ENCODE results near the gene BPTF.
"Not testable (repeated sequence)": the region's sequence is repeated elsewhere in the genome, so short reads cannot be mapped to it uniquely, and the experiment has no call there.

BPTF gene

GRCh38 chr17:67838538-67838937, 13.2 kb downstream of the BPTF start:
- Histone ChIP-seq H3K27ac (no peak overlapping the region), H3K36me3 (peaks cover 8% of the 10 kb centered on the region), H3K4me3 (ENCODE audit: low read depth, low read length) (no peak overlapping the region), H3K27me3 (ENCODE audit: insufficient read depth, low read depth, severe bottlenecking) (no peaks in the 10 kb centered on the region), H3K9me3 (ENCODE audit: severe bottlenecking) (no peaks in the 10 kb centered on the region)
- no peak for DNase-seq
- no peak for TF ChIP-seq CTCF (IDR thresholded peaks at IDR 0.05; ENCODE audit: low read depth, low read length)

- Histone ChIP-seq H3K27me3 (ENCODE audit: insufficient read depth, low read depth, severe bottlenecking) (no peaks in the 10 kb centered on the region), H3K36me3 (peaks cover 5% of the 10 kb centered on the region), H3K9me3 (ENCODE audit: severe bottlenecking) (no peaks in the 10 kb centered on the region), H3K4me3 (ENCODE audit: low read depth, low read length) (no peak overlapping the region), H3K27ac (no peak overlapping the region)
- no peak for DNase-seq
- no peak for TF ChIP-seq CTCF (IDR thresholded peaks at IDR 0.05; ENCODE audit: low read depth, low read length)
Measured at GRCh38 chr17:67841992-67842391, 16.7 kb downstream of the BPTF start.

- H3K9me3 ChIP-seq (ENCODE audit: severe bottlenecking), result no peaks in the 10 kb centered on the region
- TF ChIP-seq CTCF (IDR thresholded peaks at IDR 0.05; ENCODE audit: low read depth, low read length), result no peak
- H3K36me3 ChIP-seq, result peaks cover 5% of the 10 kb centered on the region
- H3K27me3 ChIP-seq (ENCODE audit: insufficient read depth, low read depth, severe bottlenecking), result no peaks in the 10 kb centered on the region
- no peak overlapping the region for H3K27ac ChIP-seq
- no peak overlapping the region for H3K4me3 ChIP-seq (ENCODE audit: low read depth, low read length)
- DNase-seq, result no peak
Measured at GRCh38 chr17:67842648-67843047, 17.3 kb downstream of the BPTF start.

- Histone ChIP-seq H3K4me3 (ENCODE audit: low read depth, low read length) (no peak overlapping the region), H3K27ac (no peak overlapping the region), H3K27me3 (ENCODE audit: insufficient read depth, low read depth, severe bottlenecking) (no peaks in the 10 kb centered on the region), H3K9me3 (ENCODE audit: severe bottlenecking) (no peaks in the 10 kb centered on the region), H3K36me3 (peaks cover 3% of the 10 kb centered on the region)
- TF ChIP-seq CTCF (IDR thresholded peaks at IDR 0.05; ENCODE audit: low read depth, low read length), result no peak
- DNase-seq, result no peak
Measured at GRCh38 chr17:67845374-67845773, 20.1 kb downstream of the BPTF start.

GRCh38 chr17:67848189-67848588, 22.9 kb downstream of the BPTF start:
- peaks cover 10% of the 10 kb centered on the region for H3K36me3 ChIP-seq
- not testable (repeated sequence) for H3K27ac ChIP-seq; H3K27me3 ChIP-seq (ENCODE audit: insufficient read depth, low read depth, severe bottlenecking); DNase-seq; H3K4me3 ChIP-seq (ENCODE audit: low read depth, low read length); H3K9me3 ChIP-seq (ENCODE audit: severe bottlenecking)

GRCh38 chr17:67848846-67849245, 23.5 kb downstream of the BPTF start:
- not testable (repeated sequence) for H3K4me3 ChIP-seq (ENCODE audit: low read depth, low read length); H3K27me3 ChIP-seq (ENCODE audit: insufficient read depth, low read depth, severe bottlenecking); H3K9me3 ChIP-seq (ENCODE audit: severe bottlenecking); DNase-seq; H3K27ac ChIP-seq
- peaks cover 13% of the 10 kb centered on the region for H3K36me3 ChIP-seq

- no peaks in the 10 kb centered on the region for H3K9me3 ChIP-seq (ENCODE audit: severe bottlenecking)
- H3K27ac ChIP-seq, result no peak overlapping the region
- no peak for DNase-seq
- H3K27me3 ChIP-seq (ENCODE audit: insufficient read depth, low read depth, severe bottlenecking), result no peaks in the 10 kb centered on the region
- peaks cover 32% of the 10 kb centered on the region for H3K36me3 ChIP-seq
- no peak for TF ChIP-seq CTCF (IDR thresholded peaks at IDR 0.05; ENCODE audit: low read depth, low read length)
- no peak overlapping the region for H3K4me3 ChIP-seq (ENCODE audit: low read depth, low read length)
Measured at GRCh38 chr17:67850991-67851631, 25.8 kb downstream of the BPTF start.

Measured in WERI-Rb-1 (cell line).